ENCODE measurements around the gene PHF21A. TPM values are rescaled to one million over a fixed set of nuclear protein-coding genes. Genes with fewer than 3 reads are reported as not detected.

Gene PHF21A
- total and polyA plus RNA-seq, 2 of the 13 experiments (the other 11 are each of a cell fraction or from before 2014, with no cell fraction given), result 4.1 to 34.6 TPM

DNA sequence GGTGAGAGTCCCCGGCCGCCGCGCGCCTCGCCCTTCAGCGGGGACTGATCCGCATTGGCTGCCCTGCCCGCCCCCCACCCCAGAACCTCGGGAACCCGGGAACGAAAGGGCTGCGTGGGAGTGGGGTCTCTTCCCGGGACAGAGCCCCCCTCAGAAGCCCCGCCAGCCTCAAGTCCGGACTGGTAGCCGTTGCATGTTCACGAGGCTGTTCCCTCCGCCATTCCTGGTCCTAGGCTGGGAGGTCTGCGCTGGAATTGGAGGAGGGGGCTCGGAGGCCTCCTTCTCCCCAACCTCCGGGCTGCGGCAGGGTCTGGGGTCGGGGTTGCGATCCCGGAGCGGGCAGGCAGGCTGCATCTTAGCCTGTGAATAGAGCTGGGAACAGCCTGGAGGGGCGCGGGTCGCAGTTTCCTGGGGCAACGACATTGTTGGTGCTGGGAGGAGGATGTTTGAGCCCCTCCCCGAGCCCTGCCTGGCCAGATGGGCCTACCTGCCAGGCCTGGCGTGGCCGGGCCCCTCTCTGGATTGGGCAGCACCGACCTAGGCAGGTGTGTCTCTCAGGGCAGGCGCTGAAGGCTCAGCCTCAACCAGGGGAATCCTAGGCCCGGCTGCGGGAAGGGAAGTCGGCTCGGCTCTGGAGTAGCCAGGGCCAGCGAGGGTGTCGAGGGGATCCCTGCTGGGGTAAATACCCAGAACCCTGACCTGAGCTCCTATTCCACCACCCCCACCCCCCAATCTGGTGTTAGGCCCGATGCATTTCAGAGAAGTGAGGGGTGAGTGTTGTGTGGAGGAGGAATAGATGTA, 235.1 kb downstream of the PHF21A start:
- BruUV-seq (replicated peaks), result no TSS peak
- intact Hi-C loops (cut with micrococcal nuclease; ENCODE audit: unreplicated experiment) (no loop called here), in situ Hi-C loops (cut with HindIII; ENCODE audit: extremely low pct_ligation_motif_present, low pct_unique_long_range_greater_than_20kb) (no loop called here)
- Histone ChIP-seq H3K9ac (ENCODE audit: insufficient read depth, low read depth, low read length) (no peak overlapping the region), H3K27me3 (ENCODE audit: control insufficient read depth in 1 of 2, insufficient read depth in 2 of 2, low read length in 2 of 2) (no peaks in the 10 kb centered on the region; a peak in 2 of 5 replicates), H4K20me1 (ENCODE audit: insufficient read depth, low read length) (peaks cover 12% of the 10 kb centered on the region; the same call in 1 of the 2 replicates), H3K9me3 (ENCODE audit: low read length) (no peaks in the 10 kb centered on the region), H2AFZ (ENCODE audit: low read length) (no peak overlapping the region), H3K4me3 (replicated peaks in 1 of 3; ENCODE audit: insufficient read depth in 1 of 3, low read depth in 2 of 3, low read length in 3 of 3) (peak overlapping the region; percentile 52 to 71 (median 61); a peak in 5 of 6 replicates), H3K4me2 (ENCODE audit: low read depth, low read length) (peak overlapping the region; percentile 65), H3K79me2 (ENCODE audit: insufficient read depth, low read length) (no peaks in the 10 kb centered on the region), H3K27ac (ENCODE audit: extremely low read length, insufficient read depth, low read length) (no peak overlapping the region), H3K4me1 (ENCODE audit: insufficient read depth, low read length) (no peaks in the 10 kb centered on the region), H3K36me3 (replicated peaks in 1 of 2; ENCODE audit: control insufficient read depth in 1 of 2, insufficient read depth in 2 of 2, low read length in 2 of 2) (peaks cover 0 to under 1% of the 10 kb centered on the region in 2 experiments; a peak in 1 of 5 replicates)
- POLR2A ChIA-PET, result no interaction called here
- WGBS (ENCODE audit: low lambda C conversion rate), result 57% methylated on average over 17 of the region's 43 CpGs
- FAIRE-seq, result no peak
- no peak for DNase-seq (ENCODE audit: low spot score)
- CTCF ChIA-PET (ENCODE audit: low intra/inter-chr PET ratio, low total read pairs), result no interaction called here
- peak; percentile 14 for ATAC-seq
- TF ChIP-seq ZNF816 (CRISPR knock-in tag; IDR thresholded peaks at IDR 0.05; ENCODE audit: borderline replicate concordance) (0 out of 2 replicates have a peak, but pooled peaks have one; percentile 1), IKZF4 (CRISPR knock-in tag; IDR thresholded peaks at IDR 0.05; ENCODE audit: borderline replicate concordance, low read depth, not compliant biosample characterization) (no peak), KDM3A (CRISPR knock-in tag; IDR thresholded peaks at IDR 0.05; ENCODE audit: low read depth) (no peak), RBAK (CRISPR knock-in tag; IDR thresholded peaks at IDR 0.05) (no peak), KLF11 (CRISPR knock-in tag; IDR thresholded peaks at IDR 0.05) (no peak)
- TF ChIP-seq, protein P1, sequence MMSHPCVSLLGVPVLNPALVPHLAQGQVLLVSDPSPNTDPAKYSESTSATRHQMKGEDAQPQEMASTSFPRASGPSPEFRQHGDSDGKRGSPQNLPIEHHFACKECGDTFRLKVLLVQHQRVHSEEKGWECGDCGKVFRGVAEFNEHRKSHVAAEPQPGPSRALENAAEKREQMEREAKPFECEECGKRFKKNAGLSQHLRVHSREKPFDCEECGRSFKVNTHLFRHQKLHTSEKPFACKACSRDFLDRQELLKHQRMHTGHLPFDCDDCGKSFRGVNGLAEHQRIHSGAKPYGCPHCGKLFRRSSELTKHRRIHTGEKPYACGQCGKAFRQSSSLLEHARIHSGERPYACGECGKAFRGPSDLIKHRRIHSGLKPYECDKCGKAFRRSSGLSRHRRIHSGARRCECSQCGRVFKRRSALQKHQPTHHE (CRISPR knock-in tag; IDR thresholded peaks at IDR 0.05; ENCODE audit: borderline replicate concordance), result no peak
- TF ChIP-seq, protein P2, sequence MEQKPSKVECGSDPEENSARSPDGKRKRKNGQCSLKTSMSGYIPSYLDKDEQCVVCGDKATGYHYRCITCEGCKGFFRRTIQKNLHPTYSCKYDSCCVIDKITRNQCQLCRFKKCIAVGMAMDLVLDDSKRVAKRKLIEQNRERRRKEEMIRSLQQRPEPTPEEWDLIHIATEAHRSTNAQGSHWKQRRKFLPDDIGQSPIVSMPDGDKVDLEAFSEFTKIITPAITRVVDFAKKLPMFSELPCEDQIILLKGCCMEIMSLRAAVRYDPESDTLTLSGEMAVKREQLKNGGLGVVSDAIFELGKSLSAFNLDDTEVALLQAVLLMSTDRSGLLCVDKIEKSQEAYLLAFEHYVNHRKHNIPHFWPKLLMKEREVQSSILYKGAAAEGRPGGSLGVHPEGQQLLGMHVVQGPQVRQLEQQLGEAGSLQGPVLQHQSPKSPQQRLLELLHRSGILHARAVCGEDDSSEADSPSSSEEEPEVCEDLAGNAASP (CRISPR knock-in tag; IDR thresholded peaks at IDR 0.05; ENCODE audit: borderline replicate concordance), result no peak
- TF ChIP-seq, protein P3, sequence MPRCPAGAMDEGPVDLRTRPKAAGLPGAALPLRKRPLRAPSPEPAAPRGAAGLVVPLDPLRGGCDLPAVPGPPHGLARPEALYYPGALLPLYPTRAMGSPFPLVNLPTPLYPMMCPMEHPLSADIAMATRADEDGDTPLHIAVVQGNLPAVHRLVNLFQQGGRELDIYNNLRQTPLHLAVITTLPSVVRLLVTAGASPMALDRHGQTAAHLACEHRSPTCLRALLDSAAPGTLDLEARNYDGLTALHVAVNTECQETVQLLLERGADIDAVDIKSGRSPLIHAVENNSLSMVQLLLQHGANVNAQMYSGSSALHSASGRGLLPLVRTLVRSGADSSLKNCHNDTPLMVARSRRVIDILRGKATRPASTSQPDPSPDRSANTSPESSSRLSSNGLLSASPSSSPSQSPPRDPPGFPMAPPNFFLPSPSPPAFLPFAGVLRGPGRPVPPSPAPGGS (CRISPR knock-in tag; IDR thresholded peaks at IDR 0.05), result no peak
